GM12878 (cell line): ENCODE data around the gene ELOVL5. TPM values are rescaled to one million over a fixed set of nuclear protein-coding genes. Genes with fewer than 3 reads are reported as not detected.
A peak's percentile ranks its signal among the peaks of the same experiment; 100 is the strongest.

Experiments used
- ATAC-seq: fragments of 200-7000 bp; cut with Tn5 transposase; 3 replicates; pipeline ENCODE4 v1.9.1; 2020; ENCODE audit warnings: mild to moderate bottlenecking, moderate library complexity
- BruUV-seq: library from RNA; stranded (reverse); fragments of 400-500 nt; replicated peaks from 2 replicates; lab custom pipeline; 2021; lab: Mats Ljungman, UMichigan
- CTCF ChIA-PET: fragments of 300-600 bp; sonication (Branson Sonifier 250); formaldehyde crosslinking; extraction: SDS; loops from one replicate; lab custom pipeline; 2021; ENCODE audit warnings: inconsistent platforms; lab: Yijun Ruan, JAX
- POLR2A ChIA-PET: fragments of 350-600 bp; formaldehyde crosslinking; extraction: SDS; loops from one replicate; lab custom pipeline; 2021; ENCODE audit warnings: inconsistent platforms; lab: Charles Lee
- RAD21 ChIA-PET: fragments of 300-600 bp; sonication (Branson Sonifier 250); formaldehyde crosslinking; loops from one replicate; lab custom pipeline; 2023; ENCODE audit warnings: antibody characterized with exemption; ENCODE audit not compliant: unreplicated experiment; lab: Charles Lee
- SMC1A ChIA-PET: fragments of 300-600 bp; sonication (Branson Sonifier 250); formaldehyde crosslinking; loops from one replicate; lab custom pipeline; 2023; ENCODE audit not compliant: unreplicated experiment, uncharacterized antibody; lab: Charles Lee
- DNase-seq: peaks from one replicate; pipeline ENCODE4 v3.0.0-alpha.2; 2011; ENCODE audit warnings: low read depth, low spot score
- FAIRE-seq: peaks from 3 replicates; lab custom pipeline; 2011; peaks lifted over from hg19 to GRCh38; lab: Jason Lieb, UNC
- H2AFZ ChIP-seq: 2 replicates; pipeline ENCODE4 v1.6.0; 2011; ENCODE audit warnings: low read depth, low read length, control low read depth; ENCODE audit not compliant: control insufficient read depth
- H3K27ac ChIP-seq: 2 replicates; pipeline ENCODE4 v1.5.1; 2011; ENCODE audit warnings: control low read depth; ENCODE audit not compliant: control insufficient read depth, insufficient read depth
- H3K27me3 ChIP-seq, 2 experiments: replicated peaks in 1 of 2; 2 replicates each; pipeline versions ENCODE4 v1.6.0 to v1.6.1; 2011; ENCODE audit warnings: low read length in 1 of 2; ENCODE audit not compliant: control insufficient read depth in 2 of 2, insufficient read depth in 2 of 2
- H3K36me3 ChIP-seq, 2 experiments: 2 replicates each; pipeline ENCODE4 v1.5.1; 2011; ENCODE audit warnings: low read length in 1 of 2; ENCODE audit not compliant: control insufficient read depth in 2 of 2, insufficient read depth in 2 of 2
- H3K4me1 ChIP-seq: 2 replicates; pipeline ENCODE4 v1.6.1; 2011; ENCODE audit warnings: mild to moderate bottlenecking, low read length, moderate library complexity, mixed read lengths; ENCODE audit not compliant: control insufficient read depth, insufficient read depth
- H3K4me2 ChIP-seq: 2 replicates; pipeline ENCODE4 v1.6.0; 2011; ENCODE audit warnings: control low read depth; ENCODE audit not compliant: control insufficient read depth, insufficient read depth
- H3K4me3 ChIP-seq: fragments of 200-600 bp; sonication (generic); 2 replicates; pipeline ENCODE4 v1.5.1; 2016
- H3K79me2 ChIP-seq: 2 replicates; pipeline ENCODE4 v1.6.0; 2011; ENCODE audit warnings: low read length; ENCODE audit not compliant: control insufficient read depth, insufficient read depth
- H3K9ac ChIP-seq: 2 replicates; pipeline ENCODE4 v1.8.0; 2011; ENCODE audit warnings: low read length, control low read depth, mixed read lengths; ENCODE audit not compliant: control insufficient read depth, insufficient read depth
- H3K9me3 ChIP-seq: replicated peaks from 3 replicates; pipeline ENCODE4 v1.5.1; 2011; ENCODE audit warnings: mild to moderate bottlenecking, low read length; ENCODE audit not compliant: control insufficient read depth, insufficient read depth
- H4K20me1 ChIP-seq: 2 replicates; pipeline ENCODE4 v1.6.0; 2011; ENCODE audit not compliant: control insufficient read depth, insufficient read depth
- BCL3 ChIP-seq: IDR thresholded peaks from 2 replicates; pipeline ENCODE4 v1.6.1; 2011; ENCODE audit warnings: borderline replicate concordance, low read depth, mild to moderate bottlenecking, moderate library complexity, low read length; ENCODE audit not compliant: insufficient read depth, poor library complexity, severe bottlenecking
- CBFB ChIP-seq: IDR thresholded peaks from 2 replicates; pipeline ENCODE4 v1.6.1; 2016; ENCODE audit warnings: antibody characterized with exemption, low read depth
- EED ChIP-seq: sonication (generic); IDR thresholded peaks from 2 replicates; pipeline ENCODE4 v1.6.1; 2016; ENCODE audit warnings: antibody characterized with exemption, low read depth
- FOXM1 ChIP-seq: IDR thresholded peaks from 2 replicates; pipeline ENCODE4 v1.6.1; 2012; ENCODE audit warnings: low read depth, mild to moderate bottlenecking, inconsistent platforms, low read length, moderate library complexity
- IKZF2 ChIP-seq, 2 experiments: fragments of 450-650 bp; IDR thresholded peaks; 2 replicates each; pipeline ENCODE4 v1.6.1; 2017; ENCODE audit warnings: mild to moderate bottlenecking in 2 of 2, moderate library complexity in 2 of 2
- MEF2A ChIP-seq: IDR thresholded peaks from 2 replicates; pipeline ENCODE4 v1.6.1; 2011; ENCODE audit warnings: low read depth, mild to moderate bottlenecking, low read length, moderate library complexity; ENCODE audit not compliant: insufficient read depth
- MYC ChIP-seq: IDR thresholded peaks from 2 replicates; pipeline ENCODE4 v1.6.1; 2011; ENCODE audit warnings: mild to moderate bottlenecking, low read length, moderate library complexity, inconsistent platforms; ENCODE audit not compliant: insufficient read depth, insufficient replicate concordance, insufficient read length, severe bottlenecking
- NR2C1 ChIP-seq: fragments of 450-650 bp; IDR thresholded peaks from 2 replicates; pipeline ENCODE4 v1.6.1; 2017; ENCODE audit warnings: antibody characterized with exemption, mild to moderate bottlenecking, moderate library complexity
- PKNOX1 ChIP-seq: fragments of 450-650 bp; IDR thresholded peaks from 2 replicates; pipeline ENCODE4 v1.6.1; 2016; ENCODE audit warnings: mild to moderate bottlenecking
- REST ChIP-seq: IDR thresholded peaks from 2 replicates; pipeline ENCODE4 v1.6.1; 2012; ENCODE audit warnings: mild to moderate bottlenecking, low read depth, low read length
- ZBTB33 ChIP-seq: fragments of 450-650 bp; IDR thresholded peaks from 2 replicates; pipeline ENCODE4 v1.6.1; 2017; ENCODE audit warnings: mild to moderate bottlenecking
- ZSCAN29 ChIP-seq: fragments of 450-650 bp; IDR thresholded peaks from 2 replicates; pipeline ENCODE4 v1.6.1; 2017; ENCODE audit warnings: mild to moderate bottlenecking, moderate library complexity
- WGBS: methylation state at CpG from one replicate; pipeline ENCODE4 v1.1.6; 2016; ENCODE audit warnings: low lambda C conversion rate; ENCODE audit not compliant: insufficient replicate concordance, insufficient coverage; ENCODE audit errors: missing lambda C conversion rate; 5-methylcytosine and 5-hydroxymethylcytosine counted together
- in situ Hi-C: fragments of 300-500 bp; cut with MboI; formaldehyde crosslinking; loops from 9 replicates; pipeline ENCODE4 v1.14.3; 2018; ENCODE audit warnings: mixed read lengths
- intact Hi-C: fragments of 100-400 bp; cut with micrococcal nuclease; formaldehyde crosslinking; loops from one replicate; pipeline ENCODE4 v1.14.2; 2022; ENCODE audit not compliant: unreplicated experiment
- polyA plus RNA-seq, 11 experiments: library from polyadenylated mRNA; depleted of rRNA in 4 of 11; unstranded in 6 of 11; stranded (reverse) in 5 of 11; fragments of >200 nt; fragmentation: Nextera tagmentation in 4 of 11; fragmentation: Illumina TruSeq in 1 of 11; extraction: Ambion mirVana in 4 of 11; extraction: Trizol in 1 of 11; gene quantifications; 1 replicate in 1 of 11; 2 replicates in 10 of 11; pipeline versions ENCODE4 v1.2.1 to v1.2.3, GENCODE V29; 2011 to 2016; ENCODE audit warnings: inconsistent platforms in 2 of 11, missing spikeins in 2 of 11, low read depth in 1 of 11
- total RNA-seq, 4 experiments: library from RNA; depleted of rRNA in 3 of 4; stranded (reverse); fragments of >200 nt in 3 of 4; fragmentation: Illumina TruSeq in 1 of 4; extraction: Trizol in 1 of 4; gene quantifications; 2 replicates each; pipeline versions ENCODE4 v1.2.1 to v1.2.3, GENCODE V29; 2013 to 2021

Gene ELOVL5
- total and polyA plus RNA-seq, 10 of the 15 experiments (the other 5 are each of a cell fraction or from before 2014, with no cell fraction given) = 156 to 241 (median 196) TPM

GRCh38 chr6:53287336-53288225 lies 61.2 kb downstream of the ELOVL5 start (continued):
- TF ChIP-seq ZBTB33 = no peak
- TF ChIP-seq MYC = no peak
- TF ChIP-seq BCL3 = no peak
- TF ChIP-seq EED = no peak

GRCh38 chr6:53284901-53285300 lies 63.8 kb downstream of the ELOVL5 start:
- H3K79me2 ChIP-seq = no peaks in the 10 kb centered on the region; the same call in 1 of the 2 replicates
- POLR2A ChIA-PET = interaction anchor here (0.8 to 1.7 kb wide), 12 partner anchors 9 to 263 kb away, joined by 3 to 9 read pairs (median 4); no protein-coding TSS in a partner anchor
- RAD21 ChIA-PET = interaction anchor here (0.8 to 6.2 kb wide), 24 partner anchors 11 to 200 kb away, joined by 3 to 22 read pairs (median 4); no protein-coding TSS in a partner anchor
- H4K20me1 ChIP-seq = no peaks in the 10 kb centered on the region
- in situ Hi-C loops = loop anchor here (5.0 kb wide), 1 partner anchor 113 kb away; no protein-coding TSS in a partner anchor
- FAIRE-seq (peak; percentile 78), DNase-seq (no peak), ATAC-seq (peak; percentile 76)
- H3K4me1 ChIP-seq = peaks cover 28% of the 10 kb centered on the region
- no peaks in the 10 kb centered on the region for H3K27me3 ChIP-seq
- H3K4me3 ChIP-seq = no peak overlapping the region
- H3K4me2 ChIP-seq = no peak overlapping the region
- CTCF ChIA-PET = interaction anchor here (0.8 to 2.0 kb wide), 22 partner anchors 9 to 199 kb away, joined by 3 to 8 read pairs (median 4); partner anchors contain the start of gene ELOVL5
- no TSS peak for BruUV-seq
- H2AFZ ChIP-seq = no peak overlapping the region
- 48% methylated on average over 4 of the region's 4 CpGs for WGBS
- no peaks in the 10 kb centered on the region for H3K9me3 ChIP-seq
- intact Hi-C loops = loop anchor here (2.0 to 5.0 kb wide), 4 partner anchors 62 to 197 kb away; no protein-coding TSS in a partner anchor
- H3K36me3 ChIP-seq = peaks cover 7 to 10% of the 10 kb centered on the region in 2 experiments; a peak in 3 of 4 replicates
- no peak overlapping the region for H3K9ac ChIP-seq
- SMC1A ChIA-PET = interaction anchor here (0.8 to 4.8 kb wide), 31 partner anchors 12 to 199 kb away, joined by 3 to 22 read pairs (median 6); no protein-coding TSS in a partner anchor
- no peak overlapping the region for H3K27ac ChIP-seq
- TF ChIP-seq FOXM1 (no peak), ZSCAN29 (no peak), REST (no peak), IKZF2 (IDR thresholded peaks at IDR 0.05) (peak; percentile 57 to 63; a peak in 3 of 4 replicates), MEF2A (no peak), PKNOX1 (no peak), NR2C1 (no peak), CBFB (no peak), EED (peak; percentile 52)
